Measurements from ENCODE around the gene FLRT2. TPM values are rescaled to one million over a fixed set of nuclear protein-coding genes. Genes with fewer than 3 reads are reported as not detected.

Gene FLRT2
- total RNA-seq, 5 donors from 2014 or later (not counting 1 experiment from before 2014, with no cell fraction given) = 0.03 to 0.35 (median 0.06) TPM; not detected in 2

DNA sequence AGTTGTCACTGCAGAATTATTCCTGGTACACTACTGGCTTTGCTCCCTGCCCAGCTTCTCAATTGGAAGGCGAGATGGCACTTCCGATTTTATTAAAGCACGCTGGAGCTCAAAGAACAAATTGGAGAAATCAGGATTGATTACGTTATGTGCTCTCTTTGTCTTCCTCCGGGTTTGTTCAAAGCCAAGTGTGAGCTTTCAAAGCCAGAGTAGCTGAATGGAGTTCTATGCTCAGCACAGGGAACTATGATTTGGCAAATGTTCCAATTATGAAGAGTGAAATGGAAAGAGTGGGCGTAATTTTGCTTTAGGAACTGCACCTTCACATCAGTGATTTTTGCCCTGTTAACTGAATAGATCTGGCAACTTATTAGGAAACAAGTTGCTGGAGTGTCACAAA is 72.4 kb downstream of the FLRT2 start:
- Histone ChIP-seq H3K27ac (ENCODE audit: low read length) (no peak overlapping the region), H3K27me3 (replicated peaks in 1 of 2; ENCODE audit: control insufficient read depth in 2 of 2, extremely low read depth in 1 of 2, insufficient read depth in 2 of 2, low read length in 1 of 2) (no peaks in the 10 kb centered on the region), H3K9me3 (no peaks in the 10 kb centered on the region), H3K4me1 (ENCODE audit: control insufficient read depth in 1 of 2, extremely low read depth in 1 of 2, insufficient read depth in 2 of 2, low read length in 2 of 2) (no peaks in the 10 kb centered on the region), H3K4me3 (ENCODE audit: control insufficient read depth in 1 of 2, extremely low read depth in 1 of 2, low read length in 1 of 2) (no peak overlapping the region), H3K36me3 (ENCODE audit: control insufficient read depth in 2 of 2, extremely low read depth in 1 of 2, insufficient read depth in 1 of 2, low read length in 1 of 2) (no peaks in the 10 kb centered on the region)
- Mint-ChIP-seq H3K27ac (no peak overlapping the region), H3K27me3 (no peaks in the 10 kb centered on the region), H3K9me3 (peaks cover 2 to 15% (median 7%) of the 10 kb centered on the region in 3 donors), H3K4me1 (no peaks in the 10 kb centered on the region), H3K4me3 (no peak overlapping the region), H3K36me3 (no peaks in the 10 kb centered on the region)
- 94% methylated on average over 3 of the region's 6 CpGs for WGBS (ENCODE audit: insufficient coverage)
- ChIA-PET POLR2A (no interaction called here), CTCF (no interaction called here)
- DNase-seq (no peak), ATAC-seq (replicated peaks in 1 of 4) (no peak)

- H3K9me3 ChIP-seq = no peaks in the 10 kb centered on the region
- H3K4me3 ChIP-seq (ENCODE audit: control insufficient read depth in 1 of 2, extremely low read depth in 1 of 2, low read length in 1 of 2) = no peak overlapping the region
- CTCF ChIA-PET = no interaction called here
- no peak for ATAC-seq (replicated peaks in 1 of 4)
- no peaks in the 10 kb centered on the region for H3K36me3 ChIP-seq (ENCODE audit: control insufficient read depth in 2 of 2, extremely low read depth in 1 of 2, insufficient read depth in 1 of 2, low read length in 1 of 2)
- 75% methylated on average over 1 of the region's 4 CpGs for WGBS (ENCODE audit: insufficient coverage)
- H3K27ac ChIP-seq (ENCODE audit: low read length) = no peak overlapping the region
- Mint-ChIP-seq H3K36me3 (no peaks in the 10 kb centered on the region), H3K27ac (no peak overlapping the region), H3K27me3 (no peaks in the 10 kb centered on the region), H3K4me1 (no peaks in the 10 kb centered on the region), H3K9me3 (peaks cover 2 to 15% (median 7%) of the 10 kb centered on the region in 3 donors), H3K4me3 (no peak overlapping the region)
- POLR2A ChIA-PET = no interaction called here
- no peak for DNase-seq
- H3K4me1 ChIP-seq (ENCODE audit: control insufficient read depth in 1 of 2, extremely low read depth in 1 of 2, insufficient read depth in 2 of 2, low read length in 2 of 2) = no peaks in the 10 kb centered on the region
- no peaks in the 10 kb centered on the region for H3K27me3 ChIP-seq (replicated peaks in 1 of 2; ENCODE audit: control insufficient read depth in 2 of 2, extremely low read depth in 1 of 2, insufficient read depth in 2 of 2, low read length in 1 of 2)
Measured at GRCh38 chr14:85604021-85604420, 74.1 kb downstream of the FLRT2 start.

- ChIA-PET POLR2A (no interaction called here), CTCF (no interaction called here)
- DNase-seq (no peak), ATAC-seq (replicated peaks in 1 of 4) (no peak)
- no peaks in the 10 kb centered on the region for H3K9me3 ChIP-seq
- H3K36me3 ChIP-seq (ENCODE audit: control insufficient read depth in 2 of 2, extremely low read depth in 1 of 2, insufficient read depth in 1 of 2, low read length in 1 of 2) = no peaks in the 10 kb centered on the region
- Mint-ChIP-seq H3K27ac (no peak overlapping the region), H3K36me3 (no peaks in the 10 kb centered on the region), H3K4me1 (no peaks in the 10 kb centered on the region), H3K9me3 (peaks cover 2 to 13% (median 5%) of the 10 kb centered on the region in 3 donors), H3K4me3 (no peak overlapping the region), H3K27me3 (no peaks in the 10 kb centered on the region)
- 10% methylated on average over 1 of the region's 2 CpGs for WGBS (ENCODE audit: insufficient coverage)
- no peak overlapping the region for H3K4me3 ChIP-seq (ENCODE audit: control insufficient read depth in 1 of 2, extremely low read depth in 1 of 2, low read length in 1 of 2)
- H3K27ac ChIP-seq (ENCODE audit: low read length) = no peak overlapping the region
- H3K4me1 ChIP-seq (ENCODE audit: control insufficient read depth in 1 of 2, extremely low read depth in 1 of 2, insufficient read depth in 2 of 2, low read length in 2 of 2) = no peaks in the 10 kb centered on the region
- H3K27me3 ChIP-seq (replicated peaks in 1 of 2; ENCODE audit: control insufficient read depth in 2 of 2, extremely low read depth in 1 of 2, insufficient read depth in 2 of 2, low read length in 1 of 2) = no peaks in the 10 kb centered on the region
Measured at GRCh38 chr14:85604714-85605113, 74.8 kb downstream of the FLRT2 start.

GRCh38 chr14:85607651-85608081 is 77.7 kb downstream of the FLRT2 start:
- no peaks in the 10 kb centered on the region for H3K27me3 ChIP-seq (replicated peaks in 1 of 2; ENCODE audit: control insufficient read depth in 2 of 2, extremely low read depth in 1 of 2, insufficient read depth in 2 of 2, low read length in 1 of 2)
- no peak overlapping the region for H3K4me3 Mint-ChIP-seq
- no peak for ATAC-seq (replicated peaks in 1 of 4)
- H3K27ac Mint-ChIP-seq = no peak overlapping the region
- H3K4me1 ChIP-seq (ENCODE audit: control insufficient read depth in 1 of 2, extremely low read depth in 1 of 2, insufficient read depth in 2 of 2, low read length in 2 of 2) = no peaks in the 10 kb centered on the region
- WGBS (ENCODE audit: insufficient coverage) = 90% methylated on average over 3 of the region's 3 CpGs
- no peaks in the 10 kb centered on the region for H3K9me3 ChIP-seq
- no peak overlapping the region for H3K27ac ChIP-seq (ENCODE audit: low read length)
- H3K36me3 Mint-ChIP-seq = no peaks in the 10 kb centered on the region
- H3K27me3 Mint-ChIP-seq = no peaks in the 10 kb centered on the region
- DNase-seq = no peak
- no peaks in the 10 kb centered on the region for H3K36me3 ChIP-seq (ENCODE audit: control insufficient read depth in 2 of 2, extremely low read depth in 1 of 2, insufficient read depth in 1 of 2, low read length in 1 of 2)
- H3K9me3 Mint-ChIP-seq = peaks cover 0 to 9% (median 2%) of the 10 kb centered on the region in 3 donors
- ChIA-PET CTCF (no interaction called here), POLR2A (no interaction called here)
- H3K4me3 ChIP-seq (ENCODE audit: control insufficient read depth in 1 of 2, extremely low read depth in 1 of 2, low read length in 1 of 2) = no peak overlapping the region
- H3K4me1 Mint-ChIP-seq = no peaks in the 10 kb centered on the region

GRCh38 chr14:85613496-85613895 is 83.6 kb downstream of the FLRT2 start:
- Mint-ChIP-seq H3K4me1 (no peaks in the 10 kb centered on the region), H3K27ac (no peak overlapping the region), H3K9me3 (no peaks in the 10 kb centered on the region), H3K4me3 (no peak overlapping the region), H3K36me3 (no peaks in the 10 kb centered on the region), H3K27me3 (no peaks in the 10 kb centered on the region)
- ChIA-PET CTCF (no interaction called here), POLR2A (no interaction called here)
- no peaks in the 10 kb centered on the region for H3K36me3 ChIP-seq (ENCODE audit: control insufficient read depth in 2 of 2, extremely low read depth in 1 of 2, insufficient read depth in 1 of 2, low read length in 1 of 2)
- H3K27ac ChIP-seq (ENCODE audit: low read length) = no peak overlapping the region
- H3K9me3 ChIP-seq = no peaks in the 10 kb centered on the region
- H3K27me3 ChIP-seq (replicated peaks in 1 of 2; ENCODE audit: control insufficient read depth in 2 of 2, extremely low read depth in 1 of 2, insufficient read depth in 2 of 2, low read length in 1 of 2) = no peaks in the 10 kb centered on the region
- H3K4me1 ChIP-seq (ENCODE audit: control insufficient read depth in 1 of 2, extremely low read depth in 1 of 2, insufficient read depth in 2 of 2, low read length in 2 of 2) = no peaks in the 10 kb centered on the region
- DNase-seq = no peak
- no peak overlapping the region for H3K4me3 ChIP-seq (ENCODE audit: control insufficient read depth in 1 of 2, extremely low read depth in 1 of 2, low read length in 1 of 2)
- no peak for ATAC-seq (replicated peaks in 1 of 4)
- 89% methylated on average over 5 of the region's 5 CpGs for WGBS (ENCODE audit: insufficient coverage)

DNA sequence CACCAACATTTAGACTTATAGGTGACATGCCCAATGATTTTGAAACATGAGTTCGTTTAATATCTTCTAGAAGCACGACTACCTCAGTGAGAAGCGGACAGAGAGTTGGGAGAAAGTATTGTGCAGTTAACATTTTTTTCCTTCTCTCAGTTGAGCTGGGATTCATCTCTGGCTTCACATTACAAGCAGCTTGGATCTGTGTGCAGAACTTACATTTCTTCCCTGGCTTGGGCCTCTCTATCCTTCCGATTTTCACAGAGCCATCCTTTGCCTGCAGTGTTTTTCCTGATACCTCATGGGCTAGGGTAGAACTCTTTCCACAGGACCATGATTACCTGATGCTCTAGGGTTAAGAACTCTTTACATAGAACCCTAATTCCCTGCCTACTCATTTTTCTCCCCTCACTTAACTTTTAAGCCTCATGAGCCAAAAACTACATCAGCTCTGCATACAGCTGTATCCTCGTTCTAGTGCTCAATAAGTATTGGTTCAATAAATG is 86.5 kb downstream of the FLRT2 start:
- Mint-ChIP-seq H3K36me3 (no peaks in the 10 kb centered on the region), H3K9me3 (no peaks in the 10 kb centered on the region), H3K27ac (no peak overlapping the region), H3K4me3 (no peak overlapping the region), H3K27me3 (no peaks in the 10 kb centered on the region), H3K4me1 (no peaks in the 10 kb centered on the region)
- H3K36me3 ChIP-seq (ENCODE audit: control insufficient read depth in 2 of 2, extremely low read depth in 1 of 2, insufficient read depth in 1 of 2, low read length in 1 of 2) = no peaks in the 10 kb centered on the region
- no peaks in the 10 kb centered on the region for H3K9me3 ChIP-seq
- no peak overlapping the region for H3K27ac ChIP-seq (ENCODE audit: low read length)
- ATAC-seq (replicated peaks in 1 of 4) = no peak
- WGBS (ENCODE audit: insufficient coverage) = 100% methylated on average over 1 of the region's 5 CpGs
- no peak for DNase-seq
- ChIA-PET CTCF (no interaction called here), POLR2A (interaction anchor here in 1 of 2 donors (0.7 kb wide), 1 partner anchor 43 kb away, joined by 5 read pairs; no protein-coding TSS in a partner anchor)
- H3K4me1 ChIP-seq (ENCODE audit: control insufficient read depth in 1 of 2, extremely low read depth in 1 of 2, insufficient read depth in 2 of 2, low read length in 2 of 2) = no peaks in the 10 kb centered on the region
- no peak overlapping the region for H3K4me3 ChIP-seq (ENCODE audit: control insufficient read depth in 1 of 2, extremely low read depth in 1 of 2, low read length in 1 of 2)
- no peaks in the 10 kb centered on the region for H3K27me3 ChIP-seq (replicated peaks in 1 of 2; ENCODE audit: control insufficient read depth in 2 of 2, extremely low read depth in 1 of 2, insufficient read depth in 2 of 2, low read length in 1 of 2)

GRCh38 chr14:85616886-85617285 is 86.9 kb downstream of the FLRT2 start:
- no peaks in the 10 kb centered on the region for H3K4me1 ChIP-seq (ENCODE audit: control insufficient read depth in 1 of 2, extremely low read depth in 1 of 2, insufficient read depth in 2 of 2, low read length in 2 of 2)
- H3K4me3 Mint-ChIP-seq = no peak overlapping the region
- no peaks in the 10 kb centered on the region for H3K27me3 Mint-ChIP-seq
- no peak overlapping the region for H3K27ac Mint-ChIP-seq
- no peak for DNase-seq
- no peak for ATAC-seq (replicated peaks in 1 of 4)
- no peaks in the 10 kb centered on the region for H3K4me1 Mint-ChIP-seq
- H3K9me3 Mint-ChIP-seq = no peaks in the 10 kb centered on the region
- H3K27me3 ChIP-seq (replicated peaks in 1 of 2; ENCODE audit: control insufficient read depth in 2 of 2, extremely low read depth in 1 of 2, insufficient read depth in 2 of 2, low read length in 1 of 2) = no peaks in the 10 kb centered on the region
- H3K27ac ChIP-seq (ENCODE audit: low read length) = no peak overlapping the region
- ChIA-PET POLR2A (interaction anchor here in 1 of 2 donors (0.7 kb wide), 1 partner anchor 43 kb away, joined by 5 read pairs; no protein-coding TSS in a partner anchor), CTCF (no interaction called here)
- no CpG with 5 or more reads among the region's 2 CpGs for WGBS (ENCODE audit: insufficient coverage)
- no peaks in the 10 kb centered on the region for H3K36me3 ChIP-seq (ENCODE audit: control insufficient read depth in 2 of 2, extremely low read depth in 1 of 2, insufficient read depth in 1 of 2, low read length in 1 of 2)
- H3K9me3 ChIP-seq = no peaks in the 10 kb centered on the region
- no peak overlapping the region for H3K4me3 ChIP-seq (ENCODE audit: control insufficient read depth in 1 of 2, extremely low read depth in 1 of 2, low read length in 1 of 2)
- no peaks in the 10 kb centered on the region for H3K36me3 Mint-ChIP-seq
